ENCODE data around the gene VAT1L.

VAT1L gene

DNA sequence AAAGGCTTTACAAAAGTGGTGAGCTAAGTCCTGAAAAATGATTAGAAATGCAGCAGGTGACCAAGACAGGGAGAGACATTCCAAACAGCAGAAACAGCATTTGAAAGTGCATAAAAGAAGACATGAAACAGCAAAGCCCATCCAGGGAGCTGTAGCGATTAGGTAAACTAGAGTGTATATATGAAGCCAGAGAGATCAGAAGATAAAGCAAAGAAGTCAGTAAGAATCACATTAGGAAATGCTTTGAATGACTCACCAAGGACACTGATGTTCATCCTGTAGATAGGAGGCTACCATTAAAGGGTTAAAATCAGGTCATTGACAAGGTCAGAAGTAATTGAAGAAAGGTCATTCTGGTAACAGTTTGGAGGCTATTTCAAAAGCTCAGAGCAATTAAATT is 27.6 kb upstream of the VAT1L start:
- H3K36me3 ChIP-seq (ENCODE audit: insufficient read depth, low read length) = no peaks in the 10 kb centered on the region
- no peak overlapping the region for H3K9ac ChIP-seq (ENCODE audit: low read depth, low read length)
- no peak overlapping the region for H3K4me3 ChIP-seq (ENCODE audit: low read length)
- H3K27me3 ChIP-seq (ENCODE audit: control insufficient read depth, insufficient read depth, low read length) = no peaks in the 10 kb centered on the region
- H3K9me3 ChIP-seq (replicated peaks; ENCODE audit: low read length) = no peaks in the 10 kb centered on the region
- no peak overlapping the region for H3K4me2 ChIP-seq (ENCODE audit: low read length)
- H3K4me1 ChIP-seq (ENCODE audit: control insufficient read depth, insufficient read depth, low read length) = no peaks in the 10 kb centered on the region

- Histone ChIP-seq H3K27me3 (ENCODE audit: control insufficient read depth, insufficient read depth, low read length) (no peaks in the 10 kb centered on the region), H3K4me3 (ENCODE audit: low read length) (no peak overlapping the region), H3K9me3 (replicated peaks; ENCODE audit: low read length) (no peaks in the 10 kb centered on the region), H3K4me1 (ENCODE audit: control insufficient read depth, insufficient read depth, low read length) (no peaks in the 10 kb centered on the region), H3K36me3 (ENCODE audit: insufficient read depth, low read length) (no peaks in the 10 kb centered on the region), H3K4me2 (ENCODE audit: low read length) (no peak overlapping the region), H3K9ac (ENCODE audit: low read depth, low read length) (no peak overlapping the region)
Measured at GRCh38 chr16:77761204-77761603, 27.2 kb upstream of the VAT1L start.

GRCh38 chr16:77762262-77762661 is 26.1 kb upstream of the VAT1L start:
- no peak overlapping the region for H3K4me3 ChIP-seq (ENCODE audit: low read length)
- no peaks in the 10 kb centered on the region for H3K9me3 ChIP-seq (replicated peaks; ENCODE audit: low read length)
- no peaks in the 10 kb centered on the region for H3K36me3 ChIP-seq (ENCODE audit: insufficient read depth, low read length)
- no peak overlapping the region for H3K9ac ChIP-seq (ENCODE audit: low read depth, low read length)
- no peaks in the 10 kb centered on the region for H3K4me1 ChIP-seq (ENCODE audit: control insufficient read depth, insufficient read depth, low read length)
- H3K4me2 ChIP-seq (ENCODE audit: low read length) = no peak overlapping the region
- H3K27me3 ChIP-seq (ENCODE audit: control insufficient read depth, insufficient read depth, low read length) = no peaks in the 10 kb centered on the region

DNA sequence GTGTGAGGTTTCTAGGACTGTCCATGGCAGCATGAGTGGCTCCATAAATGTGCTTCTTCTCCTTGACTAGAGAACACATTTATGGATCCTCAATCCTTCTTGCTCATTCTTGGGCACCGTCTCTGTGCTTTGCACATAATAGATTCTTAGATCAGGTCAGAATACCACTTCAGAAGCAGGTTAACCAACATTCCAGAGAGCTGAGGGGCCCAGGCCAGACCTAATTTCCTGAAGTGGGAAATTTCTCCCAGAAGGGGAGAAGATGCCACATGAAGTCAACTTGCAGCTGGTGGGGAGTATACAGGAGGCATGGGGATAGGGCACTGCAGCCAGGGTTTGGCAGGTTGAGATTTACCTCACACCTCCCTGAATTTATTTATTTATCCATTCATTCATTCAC is 24.4 kb upstream of the VAT1L start:
- Histone ChIP-seq H3K9ac (ENCODE audit: low read depth, low read length) (no peak overlapping the region), H3K4me1 (ENCODE audit: control insufficient read depth, insufficient read depth, low read length) (no peaks in the 10 kb centered on the region), H3K4me2 (ENCODE audit: low read length) (no peak overlapping the region), H3K9me3 (replicated peaks; ENCODE audit: low read length) (no peaks in the 10 kb centered on the region), H3K27me3 (ENCODE audit: control insufficient read depth, insufficient read depth, low read length) (no peaks in the 10 kb centered on the region), H3K36me3 (ENCODE audit: insufficient read depth, low read length) (no peaks in the 10 kb centered on the region), H3K4me3 (ENCODE audit: low read length) (no peak overlapping the region)

- Histone ChIP-seq H3K9ac (ENCODE audit: low read depth, low read length) (no peak overlapping the region), H3K4me1 (ENCODE audit: control insufficient read depth, insufficient read depth, low read length) (no peaks in the 10 kb centered on the region), H3K4me2 (ENCODE audit: low read length) (no peak overlapping the region), H3K27me3 (ENCODE audit: control insufficient read depth, insufficient read depth, low read length) (no peaks in the 10 kb centered on the region), H3K36me3 (ENCODE audit: insufficient read depth, low read length) (no peaks in the 10 kb centered on the region), H3K4me3 (ENCODE audit: low read length) (no peak overlapping the region), H3K9me3 (replicated peaks; ENCODE audit: low read length) (no peaks in the 10 kb centered on the region)
Measured at GRCh38 chr16:77767211-77767610, 21.2 kb upstream of the VAT1L start.

- Histone ChIP-seq H3K36me3 (ENCODE audit: insufficient read depth, low read length) (no peaks in the 10 kb centered on the region), H3K4me3 (ENCODE audit: low read length) (no peak overlapping the region), H3K4me2 (ENCODE audit: low read length) (no peak overlapping the region), H3K27me3 (ENCODE audit: control insufficient read depth, insufficient read depth, low read length) (no peaks in the 10 kb centered on the region), H3K9me3 (replicated peaks; ENCODE audit: low read length) (no peaks in the 10 kb centered on the region), H3K9ac (ENCODE audit: low read depth, low read length) (no peak overlapping the region), H3K4me1 (ENCODE audit: control insufficient read depth, insufficient read depth, low read length) (no peaks in the 10 kb centered on the region)
Measured at GRCh38 chr16:77767826-77768225, 20.5 kb upstream of the VAT1L start.

- no peaks in the 10 kb centered on the region for H3K36me3 ChIP-seq (ENCODE audit: insufficient read depth, low read length)
- peaks cover 4% of the 10 kb centered on the region for H3K4me1 ChIP-seq (ENCODE audit: control insufficient read depth, insufficient read depth, low read length)
- H3K9ac ChIP-seq (ENCODE audit: low read depth, low read length) = no peak overlapping the region
- no peaks in the 10 kb centered on the region for H3K27me3 ChIP-seq (ENCODE audit: control insufficient read depth, insufficient read depth, low read length)
- no peak overlapping the region for H3K4me2 ChIP-seq (ENCODE audit: low read length)
- no peak overlapping the region for H3K4me3 ChIP-seq (ENCODE audit: low read length)
- no peaks in the 10 kb centered on the region for H3K9me3 ChIP-seq (replicated peaks; ENCODE audit: low read length)
Measured at GRCh38 chr16:77775911-77776909, 12.2 kb upstream of the VAT1L start.

- H3K36me3 ChIP-seq (ENCODE audit: insufficient read depth, low read length) = no peaks in the 10 kb centered on the region
- H3K4me1 ChIP-seq (ENCODE audit: control insufficient read depth, insufficient read depth, low read length) = peaks cover 4% of the 10 kb centered on the region
- no peak overlapping the region for H3K4me2 ChIP-seq (ENCODE audit: low read length)
- no peaks in the 10 kb centered on the region for H3K9me3 ChIP-seq (replicated peaks; ENCODE audit: low read length)
- H3K27me3 ChIP-seq (ENCODE audit: control insufficient read depth, insufficient read depth, low read length) = no peaks in the 10 kb centered on the region
- no peak overlapping the region for H3K9ac ChIP-seq (ENCODE audit: low read depth, low read length)
- H3K4me3 ChIP-seq (ENCODE audit: low read length) = no peak overlapping the region
Measured at GRCh38 chr16:77777745-77778144, 10.6 kb upstream of the VAT1L start.

DNA sequence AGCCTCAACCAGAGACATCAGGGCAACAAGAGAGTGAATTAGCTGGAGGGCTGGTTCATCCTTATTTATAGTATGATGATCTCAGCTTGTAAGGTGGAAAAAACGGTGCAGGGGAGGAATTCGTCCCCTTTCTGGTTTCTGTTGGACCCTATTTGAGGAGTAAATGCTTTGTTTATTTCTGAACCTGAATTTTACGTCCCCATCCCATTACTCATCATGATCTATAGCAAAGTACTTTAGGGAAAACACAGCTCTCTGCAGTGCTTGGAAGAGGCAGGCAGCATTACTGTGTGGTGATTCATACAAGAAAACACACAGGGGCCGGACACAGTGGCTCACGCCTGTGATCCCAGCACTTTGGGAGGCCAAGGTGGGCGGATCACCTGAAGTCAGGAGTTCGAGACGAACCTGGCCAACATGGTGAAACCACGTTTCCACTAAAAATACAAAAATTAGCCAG is 8.0 kb upstream of the VAT1L start:
- H3K9me3 ChIP-seq (replicated peaks; ENCODE audit: low read length) = no peaks in the 10 kb centered on the region
- H3K27me3 ChIP-seq (ENCODE audit: control insufficient read depth, insufficient read depth, low read length) = peaks cover 1% of the 10 kb centered on the region
- no peak overlapping the region for H3K4me3 ChIP-seq (ENCODE audit: low read length)
- no peak overlapping the region for H3K9ac ChIP-seq (ENCODE audit: low read depth, low read length)
- no peaks in the 10 kb centered on the region for H3K36me3 ChIP-seq (ENCODE audit: insufficient read depth, low read length)
- H3K4me1 ChIP-seq (ENCODE audit: control insufficient read depth, insufficient read depth, low read length) = peaks cover 4% of the 10 kb centered on the region
- peak overlapping the region; percentile 37 for H3K4me2 ChIP-seq (ENCODE audit: low read length)

DNA sequence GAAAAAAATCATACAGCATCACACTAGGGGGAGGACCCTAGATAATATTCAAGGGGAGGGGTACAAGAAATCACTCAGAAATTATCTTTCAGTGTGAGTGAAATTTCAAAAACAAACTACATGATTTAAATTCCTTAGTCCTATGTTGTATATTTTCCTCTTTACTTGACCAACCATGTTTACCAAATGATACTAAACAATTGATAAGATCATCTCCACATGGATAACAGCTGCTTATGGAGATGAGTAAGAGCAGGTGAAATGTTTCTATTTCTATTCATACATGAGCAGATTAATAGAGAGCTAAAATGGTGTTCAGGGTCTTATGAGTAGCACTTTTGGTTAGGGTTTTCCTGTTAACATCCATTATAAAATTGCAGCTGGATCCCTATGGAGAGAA is 7.3 kb upstream of the VAT1L start:
- peaks cover 4% of the 10 kb centered on the region for H3K4me1 ChIP-seq (ENCODE audit: control insufficient read depth, insufficient read depth, low read length)
- no peak overlapping the region for H3K4me2 ChIP-seq (ENCODE audit: low read length)
- H3K36me3 ChIP-seq (ENCODE audit: insufficient read depth, low read length) = no peaks in the 10 kb centered on the region
- peaks cover 7% of the 10 kb centered on the region for H3K27me3 ChIP-seq (ENCODE audit: control insufficient read depth, insufficient read depth, low read length)
- no peak overlapping the region for H3K9ac ChIP-seq (ENCODE audit: low read depth, low read length)
- no peak overlapping the region for H3K4me3 ChIP-seq (ENCODE audit: low read length)
- H3K9me3 ChIP-seq (replicated peaks; ENCODE audit: low read length) = no peaks in the 10 kb centered on the region

- peaks cover 4% of the 10 kb centered on the region for H3K4me1 ChIP-seq (ENCODE audit: control insufficient read depth, insufficient read depth, low read length)
- H3K4me3 ChIP-seq (ENCODE audit: low read length) = no peak overlapping the region
- H3K36me3 ChIP-seq (ENCODE audit: insufficient read depth, low read length) = no peaks in the 10 kb centered on the region
- H3K9me3 ChIP-seq (replicated peaks; ENCODE audit: low read length) = no peaks in the 10 kb centered on the region
- H3K4me2 ChIP-seq (ENCODE audit: low read length) = no peak overlapping the region
- no peak overlapping the region for H3K9ac ChIP-seq (ENCODE audit: low read depth, low read length)
- peaks cover 18% of the 10 kb centered on the region for H3K27me3 ChIP-seq (ENCODE audit: control insufficient read depth, insufficient read depth, low read length)
Measured at GRCh38 chr16:77782694-77783093, 5.7 kb upstream of the VAT1L start.

Measured in skeletal muscle satellite cell (primary cell).